NCI-H187 treated with DMSO at 0.1 percent for 48 hours (cell line): ENCODE measurements around the gene BCL2A1.
"Not testable (repeated sequence)": the region's sequence is repeated elsewhere in the genome, so short reads cannot be mapped to it uniquely, and the experiment has no call there.

Experiments used
- DNase-seq: peaks from one replicate; lab custom pipeline; 2025; lab: John Stamatoyannopoulos, UW

The BCL2A1 gene

GRCh38 chr15:79970624-79971434, at the start of gene BCL2A1:
Gene BCL2A1 (minus strand): TSS chr15:79971196. CDS start chr15:79971119, 77 bp downstream.
- no peak for DNase-seq

- DNase-seq = no peak
These were observed 49.7 kb upstream of the BCL2A1 start for GRCh38 chr15:80020731-80021130.

GRCh38 chr15:80020149-80020548, 49.2 kb upstream of the BCL2A1 start:
- DNase-seq = not testable (repeated sequence)

GRCh38 chr15:80019168-80019745, 48.3 kb upstream of the BCL2A1 start:
- no peak for DNase-seq

GRCh38 chr15:80017139-80017538, 46.1 kb upstream of the BCL2A1 start:
- not testable (repeated sequence) for DNase-seq

GRCh38 chr15:80016506-80016905, 45.5 kb upstream of the BCL2A1 start:
- DNase-seq = not testable (repeated sequence)

GRCh38 chr15:80015156-80015555, 44.2 kb upstream of the BCL2A1 start:
- DNase-seq = no peak

- not testable (repeated sequence) for DNase-seq
These were observed 43.2 kb upstream of the BCL2A1 start for GRCh38 chr15:80014186-80014585.

- no peak for DNase-seq
These were observed 41.2 kb upstream of the BCL2A1 start for GRCh38 chr15:80012060-80012726.

GRCh38 chr15:80011596-80011995, 40.6 kb upstream of the BCL2A1 start:
- DNase-seq = no peak

- not testable (repeated sequence) for DNase-seq
These were observed 40.1 kb upstream of the BCL2A1 start for GRCh38 chr15:80011041-80011523.

- DNase-seq = no peak
These were observed 39.2 kb upstream of the BCL2A1 start for GRCh38 chr15:80010131-80010673.

GRCh38 chr15:80007532-80007931, 36.5 kb upstream of the BCL2A1 start:
- no peak for DNase-seq

- DNase-seq = no peak
These were observed 36.0 kb upstream of the BCL2A1 start for GRCh38 chr15:80006946-80007345.

GRCh38 chr15:80003934-80004472, 33.0 kb upstream of the BCL2A1 start:
- no peak for DNase-seq

GRCh38 chr15:80003171-80003570, 32.2 kb upstream of the BCL2A1 start:
- no peak for DNase-seq

GRCh38 chr15:80002267-80002666, 31.3 kb upstream of the BCL2A1 start:
- DNase-seq = no peak

GRCh38 chr15:79994615-79995014, 23.6 kb upstream of the BCL2A1 start:
- no peak for DNase-seq

GRCh38 chr15:79991826-79992225, 20.8 kb upstream of the BCL2A1 start:
- DNase-seq = no peak

- DNase-seq = no peak
These were observed 20.0 kb upstream of the BCL2A1 start for GRCh38 chr15:79990997-79991334.

GRCh38 chr15:79990280-79990996, 19.4 kb upstream of the BCL2A1 start:
- DNase-seq = no peak

GRCh38 chr15:79989682-79990081, 18.7 kb upstream of the BCL2A1 start:
- no peak for DNase-seq
